ENCODE results near the gene TFCP2L1.

Gene TFCP2L1

GRCh38 chr2:121212661-121213325, 72.2 kb downstream of the TFCP2L1 start:
- no peak for DNase-seq

- no peak for DNase-seq
Observed at GRCh38 chr2:121211689-121212151, 73.3 kb downstream of the TFCP2L1 start.

- no peak for DNase-seq
Observed at GRCh38 chr2:121211251-121211650, 73.8 kb downstream of the TFCP2L1 start.

- no peak for DNase-seq
Observed at GRCh38 chr2:121210691-121211090, 74.3 kb downstream of the TFCP2L1 start.

GRCh38 chr2:121209014-121209610, 75.9 kb downstream of the TFCP2L1 start:
- no peak for DNase-seq

GRCh38 chr2:121207494-121207893, 77.5 kb downstream of the TFCP2L1 start:
- no peak for DNase-seq

GRCh38 chr2:121205321-121205942, 79.6 kb downstream of the TFCP2L1 start:
- no peak for DNase-seq

- DNase-seq, result no peak
Observed at GRCh38 chr2:121203591-121204249, 81.3 kb downstream of the TFCP2L1 start.

GRCh38 chr2:121202541-121203310, 82.3 kb downstream of the TFCP2L1 start:
- DNase-seq, result no peak

GRCh38 chr2:121201796-121202195, 83.2 kb downstream of the TFCP2L1 start:
- DNase-seq, result no peak

- no peak for DNase-seq
Observed at GRCh38 chr2:121200419-121201315, 84.3 kb downstream of the TFCP2L1 start.

- DNase-seq, result no peak
Observed at GRCh38 chr2:121200011-121200347, 85.0 kb downstream of the TFCP2L1 start.

GRCh38 chr2:121199281-121200010, 85.6 kb downstream of the TFCP2L1 start:
- DNase-seq, result no peak

- no peak for DNase-seq
Observed at GRCh38 chr2:121197369-121198091, 87.5 kb downstream of the TFCP2L1 start.

GRCh38 chr2:121196849-121197155, 88.2 kb downstream of the TFCP2L1 start:
- DNase-seq, result no peak

GRCh38 chr2:121196132-121196848, 88.7 kb downstream of the TFCP2L1 start:
- no peak for DNase-seq

GRCh38 chr2:121195036-121195435, 90.0 kb downstream of the TFCP2L1 start:
- no peak for DNase-seq

GRCh38 chr2:121194626-121195025, 90.4 kb downstream of the TFCP2L1 start:
- DNase-seq, result no peak

GRCh38 chr2:121193185-121193584, 91.8 kb downstream of the TFCP2L1 start:
- DNase-seq, result no peak

GRCh38 chr2:121192576-121192975, 92.4 kb downstream of the TFCP2L1 start:
- no peak for DNase-seq
